RCC 7860 (cell line): Measurements from ENCODE around the gene ZBTB17.
"Not testable (repeated sequence)": the region's sequence is repeated elsewhere in the genome, so short reads cannot be mapped to it uniquely, and the experiment has no call there.

ENCODE experiments used
- DNase-seq: peaks from one replicate; pipeline ENCODE4 v3.0.0-alpha.2; 2015; ENCODE audit warnings: low spot score
- FAIRE-seq: peaks from 2 replicates; lab custom pipeline; 2012; peaks lifted over from hg19 to GRCh38; lab: Jason Lieb, UNC

ZBTB17 gene

DNA sequence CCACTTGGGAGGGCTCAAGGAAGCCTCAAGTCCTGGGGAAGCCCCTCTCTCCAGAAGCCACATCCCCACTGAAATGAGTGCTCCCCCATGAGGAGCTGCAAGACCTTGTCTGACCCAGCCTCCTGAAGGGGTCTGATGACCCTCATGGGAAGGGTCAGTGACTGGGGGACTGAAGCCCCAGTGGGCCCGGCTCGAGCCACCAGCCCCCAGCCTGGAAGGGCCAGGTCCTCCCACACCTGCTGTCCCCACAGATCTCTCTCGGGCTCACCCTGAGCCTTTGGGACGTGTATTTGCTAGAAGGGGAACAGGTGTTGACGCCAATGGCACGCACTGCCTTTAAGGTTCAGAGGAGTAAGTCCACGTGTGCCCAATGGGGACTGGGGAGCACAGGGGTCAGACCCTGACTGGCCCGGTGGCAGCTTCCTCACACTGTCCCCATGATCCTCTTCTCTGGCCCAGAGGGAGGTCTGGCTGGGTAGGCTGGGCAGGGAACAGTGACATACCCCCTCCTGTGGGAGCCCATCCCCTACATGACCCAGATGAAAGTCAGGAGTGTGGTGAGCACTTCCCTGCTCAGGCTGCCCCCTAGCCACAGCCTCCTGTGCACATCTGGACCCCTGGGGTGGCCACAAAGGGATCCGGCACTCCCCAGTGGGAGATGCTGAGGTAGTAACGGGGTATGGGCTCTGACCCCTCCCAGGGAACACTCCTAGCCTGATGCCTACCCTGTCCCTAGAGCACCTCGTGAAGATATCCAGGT lies 15.7 kb upstream of the ZBTB17 start:
- no peak for FAIRE-seq

DNA sequence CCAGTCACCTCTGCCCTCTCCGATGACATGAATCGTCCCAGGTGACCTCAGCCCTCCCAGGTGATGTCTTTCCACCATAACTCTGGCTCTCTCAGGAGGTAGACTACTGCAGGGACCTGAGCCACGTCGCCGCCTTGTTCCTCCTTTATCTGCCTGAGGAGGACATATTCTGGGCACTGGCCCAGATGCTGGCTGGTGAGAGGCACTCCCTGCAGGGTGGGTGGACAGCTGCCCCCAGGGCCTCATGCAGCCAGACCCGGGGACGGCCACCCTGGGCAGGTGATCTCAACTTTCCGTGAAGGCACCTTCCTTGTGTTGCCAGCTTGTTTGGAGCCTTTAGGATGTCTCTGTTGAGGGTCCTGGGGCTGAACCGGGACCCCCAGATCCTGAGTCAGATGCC lies 13.9 kb upstream of the ZBTB17 start:
- DNase-seq (no peak), FAIRE-seq (no peak)

More for the DNA sequence above, 15.7 kb upstream of the ZBTB17 start:
- no peak for DNase-seq

GRCh38 chr1:15988856-15989736 lies 13.2 kb upstream of the ZBTB17 start:
- FAIRE-seq: no peak

GRCh38 chr1:15985611-15986297 lies 9.9 kb upstream of the ZBTB17 start:
- FAIRE-seq (no peak), DNase-seq (peak; percentile 80)

More at GRCh38 chr1:15988856-15989736, 13.2 kb upstream of the ZBTB17 start:
- no peak for DNase-seq

DNA sequence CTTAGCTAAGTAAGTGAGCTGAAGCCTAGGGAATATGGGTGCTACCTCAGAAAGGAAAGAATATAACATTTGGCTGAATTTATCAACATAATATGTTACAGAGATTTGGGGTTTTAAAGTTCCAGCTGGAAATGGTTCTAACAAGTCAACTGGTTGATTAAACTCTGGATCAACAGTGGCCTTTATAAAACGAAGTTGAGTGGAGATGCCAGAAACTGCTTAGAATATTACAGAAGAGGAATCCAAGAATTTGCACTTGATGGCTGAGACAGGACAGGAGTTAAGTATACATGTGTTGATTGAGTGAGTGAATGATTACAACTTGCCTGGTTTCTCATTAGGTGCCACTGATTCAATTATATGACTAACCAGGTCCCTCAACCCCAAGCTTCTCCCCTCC lies 7.4 kb upstream of the ZBTB17 start:
- DNase-seq (no peak), FAIRE-seq (no peak)

- no peak for DNase-seq
- FAIRE-seq: no peak
Observed at GRCh38 chr1:15981679-15982078, 5.8 kb upstream of the ZBTB17 start.

- DNase-seq, FAIRE-seq: not testable (repeated sequence)
Observed at GRCh38 chr1:15977947-15978346, 2.0 kb upstream of the ZBTB17 start.

DNA sequence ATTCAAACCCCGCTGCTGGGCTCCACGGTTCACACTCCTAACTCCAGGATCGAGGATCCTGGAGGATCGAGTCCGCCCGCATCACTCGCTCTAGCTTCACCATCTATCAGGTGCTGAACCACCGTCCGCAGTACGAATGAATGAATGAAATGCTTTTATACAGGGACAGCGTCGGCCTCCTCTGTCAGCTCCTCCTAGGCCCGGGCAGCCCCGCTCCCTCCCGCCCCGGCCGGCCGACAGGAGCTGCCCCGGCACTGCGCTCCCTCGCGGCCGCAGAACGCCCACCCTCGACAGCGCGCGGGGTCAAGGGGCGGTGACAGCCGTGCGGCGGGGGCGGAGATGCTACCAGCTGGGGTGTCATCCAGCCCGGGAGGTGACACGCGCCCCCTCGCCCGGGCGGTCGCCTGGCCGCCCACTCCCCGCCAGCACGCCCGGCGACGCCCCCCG lies 520 bp downstream of the ZBTB17 start:
- FAIRE-seq (no peak), DNase-seq (peak; percentile 43)

DNA sequence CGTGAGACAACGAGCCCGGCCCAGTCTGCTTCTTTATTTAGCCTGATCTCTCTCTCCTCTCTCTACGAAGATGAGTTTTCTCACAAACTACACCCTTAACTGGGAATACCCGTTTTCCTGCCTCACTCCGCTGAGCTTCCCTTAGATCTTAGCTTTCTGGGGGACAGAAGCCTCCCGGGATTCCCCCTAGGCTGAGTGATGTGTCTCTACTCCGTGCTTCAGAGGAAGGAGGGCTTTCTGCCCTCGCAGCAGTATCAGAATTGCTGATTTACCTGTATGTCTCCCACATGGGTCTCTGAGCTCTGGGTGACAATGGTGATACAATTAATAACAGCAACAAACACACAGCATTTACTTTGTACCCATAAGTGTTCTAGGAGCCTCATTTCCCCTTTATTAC lies 1.0 kb downstream of the ZBTB17 start:
- FAIRE-seq (no peak), DNase-seq (no peak)

DNA sequence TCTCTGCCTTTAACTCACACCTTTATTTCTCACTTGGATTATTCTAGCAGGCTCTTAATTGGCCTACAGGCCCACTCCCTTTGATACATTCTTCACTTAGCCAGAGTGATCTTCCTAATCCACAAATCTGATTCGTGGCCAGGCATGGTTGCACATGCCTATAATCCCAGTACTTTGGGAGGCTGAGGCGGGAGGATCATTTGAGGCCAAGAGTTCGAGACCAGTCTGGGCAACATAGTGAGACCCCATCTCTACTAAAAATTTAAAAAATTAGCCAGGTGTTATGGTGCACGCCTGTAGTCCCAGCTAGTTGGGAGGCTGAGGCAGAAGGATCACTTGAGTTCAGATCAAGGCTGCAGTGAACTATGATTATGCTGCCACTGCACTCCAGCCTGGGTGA lies 2.1 kb downstream of the ZBTB17 start:
- no peak for FAIRE-seq
- DNase-seq: no peak

GRCh38 chr1:15972409-15972808 lies 3.5 kb downstream of the ZBTB17 start:
- FAIRE-seq (no peak), DNase-seq (no peak)

- FAIRE-seq (no peak), DNase-seq (no peak)
Observed at GRCh38 chr1:15970911-15971310, 5.0 kb downstream of the ZBTB17 start.

DNA sequence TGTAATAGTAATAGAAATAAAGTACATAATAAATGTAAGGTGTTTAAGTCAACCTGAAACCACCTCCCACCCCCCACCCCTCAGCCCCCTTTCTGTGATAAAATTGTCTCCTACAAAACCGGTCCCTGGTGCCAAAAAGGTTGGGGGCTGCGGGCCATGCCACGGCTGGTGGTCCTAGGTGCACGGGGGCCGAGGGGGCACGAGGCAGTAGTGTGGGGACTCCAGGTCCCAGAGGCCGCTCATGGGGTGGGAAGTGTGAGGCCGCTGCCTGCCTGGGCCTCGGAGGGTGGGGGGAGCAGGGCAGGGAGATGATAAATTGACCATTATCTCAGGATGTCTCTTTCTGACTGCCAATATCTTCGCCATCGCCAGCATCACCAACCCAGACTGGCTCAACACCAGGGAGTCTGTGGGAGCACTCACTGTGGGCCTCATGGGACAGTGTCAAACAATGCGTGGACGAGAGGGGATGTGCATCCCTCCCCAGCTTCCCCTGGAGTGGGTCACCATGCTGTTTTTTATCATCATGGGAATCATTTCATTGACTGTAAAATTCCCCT lies 6.5 kb downstream of the ZBTB17 start:
- DNase-seq: no peak
- no peak for FAIRE-seq

GRCh38 chr1:15968172-15968571 lies 7.7 kb downstream of the ZBTB17 start:
- DNase-seq (no peak), FAIRE-seq (no peak)

DNA sequence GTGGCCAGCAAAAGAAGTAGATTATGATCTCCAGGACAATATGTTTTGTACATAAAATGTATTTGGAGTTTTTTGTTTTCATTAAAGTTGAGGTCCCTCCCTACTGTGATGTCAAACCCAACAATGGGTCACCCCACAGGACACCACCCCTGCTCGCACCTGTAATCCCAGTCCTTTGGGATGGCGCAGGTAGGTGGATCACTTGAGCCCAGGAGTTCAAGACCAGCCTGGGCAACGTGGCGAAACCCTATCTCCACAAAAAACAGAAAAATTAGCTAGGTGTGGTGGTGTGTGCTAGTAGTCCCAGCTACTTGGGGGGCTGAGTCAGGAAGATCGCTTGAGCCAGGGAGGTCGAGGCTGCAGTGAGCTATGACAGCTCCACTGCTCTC lies 9.0 kb downstream of the ZBTB17 start:
- no peak for FAIRE-seq

GRCh38 chr1:15966081-15966955 lies 9.6 kb downstream of the ZBTB17 start:
- DNase-seq: peak; percentile 52
- FAIRE-seq: peak; percentile 5

More for the DNA sequence above, 9.0 kb downstream of the ZBTB17 start:
- no peak for DNase-seq

DNA sequence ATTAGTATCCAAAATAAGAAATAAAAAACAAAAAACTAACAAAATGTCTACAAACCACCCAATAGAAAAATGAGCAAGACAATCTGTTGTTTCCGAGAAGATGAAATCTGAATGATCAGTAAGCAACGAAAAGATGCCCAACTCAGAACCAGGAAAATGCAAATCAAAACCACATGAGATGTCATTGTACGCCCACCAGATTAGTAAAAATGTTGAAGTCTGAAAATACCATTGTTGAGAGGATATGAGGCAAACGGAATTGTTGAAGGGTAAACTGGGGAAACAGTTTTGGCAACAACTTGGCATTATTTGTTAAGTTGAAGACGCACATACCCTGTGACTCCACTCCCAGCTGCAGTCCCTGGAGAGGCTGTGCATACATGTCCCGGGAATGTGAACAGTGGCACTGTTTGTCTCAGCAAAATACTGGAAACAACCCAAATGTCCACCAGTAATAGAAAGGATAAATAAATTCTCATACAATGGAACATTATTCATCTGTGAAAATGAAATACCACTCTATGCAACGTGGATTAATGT lies 10.6 kb downstream of the ZBTB17 start:
- FAIRE-seq (no peak), DNase-seq (no peak)

DNA sequence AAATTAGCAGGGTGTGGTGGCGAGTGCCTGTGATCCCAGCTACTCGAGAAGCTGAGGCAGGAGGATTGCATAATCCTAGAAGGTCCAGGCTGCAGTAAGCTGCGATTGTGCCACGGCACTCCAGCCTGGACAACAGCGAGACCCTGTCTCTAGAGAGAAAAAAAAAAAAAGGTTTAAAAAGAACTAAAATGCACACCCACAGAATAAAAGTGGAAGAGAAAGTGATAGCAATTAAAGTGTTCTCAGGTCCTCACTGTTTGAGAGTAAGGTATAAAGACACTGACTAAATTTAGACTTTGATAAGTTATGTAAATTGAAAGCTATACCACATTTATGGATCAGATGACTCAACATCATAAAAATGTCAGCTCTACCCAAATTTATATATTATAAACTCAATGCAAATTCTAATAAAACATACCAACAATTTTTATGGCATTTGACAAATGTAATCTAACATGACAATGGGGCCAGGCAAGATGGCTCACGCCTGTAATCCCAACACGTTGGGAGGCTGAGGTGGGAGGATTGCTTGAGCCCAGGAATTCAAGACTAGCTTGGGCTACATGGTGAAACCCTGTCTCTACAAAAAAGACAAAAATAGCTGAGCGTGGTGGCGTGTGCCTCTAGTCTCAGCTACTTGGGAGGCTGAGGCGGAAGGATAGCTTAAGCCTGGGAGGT lies 11.8 kb downstream of the ZBTB17 start:
- no peak for FAIRE-seq
- DNase-seq: no peak

DNA sequence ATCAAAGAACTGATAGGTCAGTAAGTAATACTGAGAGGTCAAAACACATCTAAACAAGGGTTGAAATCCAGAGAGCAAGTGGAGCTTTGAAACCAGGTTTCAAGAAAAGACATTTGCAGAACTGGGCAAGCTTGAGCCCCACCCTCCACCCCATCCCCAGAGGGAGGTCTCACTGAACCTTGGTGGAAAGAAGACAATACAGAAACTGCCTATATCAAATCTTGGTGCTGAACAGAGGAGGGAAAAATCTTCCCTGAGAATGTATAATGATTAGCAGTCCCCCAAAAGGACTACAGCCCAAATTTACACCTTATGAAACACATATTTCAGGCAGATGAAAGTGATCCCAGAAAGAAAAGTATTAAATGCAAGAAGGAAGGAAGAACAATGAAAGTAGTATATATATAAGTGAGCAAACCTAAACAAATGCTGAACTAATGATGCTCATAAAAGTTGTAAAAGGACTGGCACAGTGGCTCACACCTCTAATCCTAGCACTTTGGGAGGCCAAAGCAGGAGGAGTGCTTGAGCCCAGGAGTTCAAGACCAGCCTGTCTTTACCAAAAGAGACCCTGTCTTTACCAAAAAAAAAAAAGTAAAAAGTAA lies 12.4 kb downstream of the ZBTB17 start:
- FAIRE-seq (no peak), DNase-seq (no peak)
